Esophagus muscularis mucosa (tissue), 4 donors: Measurements from ENCODE around the gene KCNAB1. TPM values are rescaled to one million over a fixed set of nuclear protein-coding genes. Genes with fewer than 3 reads are reported as not detected.

ENCODE experiments used
- DNase-seq: peaks from one replicate; pipeline ENCODE4 v3.0.0-alpha.2; 2017; ENCODE audit errors: extremely low spot score
- H3K27ac ChIP-seq, 4 donors: fragments of 200-600 bp; sonication (generic); replicated peaks in 1 of 4; 1 replicate in 3 of 4; 2 replicates in 1 of 4; pipeline ENCODE4 v1.5.1; 2016 to 2019; ENCODE audit warnings: mild to moderate bottlenecking in 1 of 4
- H3K27me3 ChIP-seq, 4 donors: fragments of 200-600 bp; sonication (generic); one replicate each; pipeline versions ENCODE4 v1.5.1 to v1.6.0; 2016 to 2019
- H3K36me3 ChIP-seq, 4 donors: fragments of 200-600 bp; sonication (generic); one replicate each; pipeline ENCODE4 v1.5.1; 2016 to 2019
- H3K4me1 ChIP-seq, 4 donors: fragments of 200-600 bp; sonication (generic); one replicate each; pipeline ENCODE4 v1.5.1; 2016 to 2019
- H3K4me3 ChIP-seq, 4 donors: fragments of 200-600 bp; sonication (generic); 1 replicate in 2 of 4; 2 replicates in 2 of 4; pipeline ENCODE4 v1.5.1; 2016 to 2019; ENCODE audit warnings: mild to moderate bottlenecking in 4 of 4, moderate library complexity in 1 of 4
- H3K9me3 ChIP-seq, 4 donors: fragments of 200-600 bp; sonication (generic); 1 replicate in 3 of 4; 2 replicates in 1 of 4; pipeline ENCODE4 v1.5.1; 2016 to 2019
- CTCF ChIP-seq, 3 experiments: fragments of 200-600 bp in 2 of 3; fragments of 450-650 bp in 1 of 3; sonication (generic) in 2 of 3; IDR thresholded peaks; one replicate each; pipeline ENCODE4 v1.5.1; 2017 to 2019; ENCODE audit warnings: antibody characterized with exemption in 3 of 3, mild to moderate bottlenecking in 2 of 3, moderate library complexity in 1 of 3
- EP300 ChIP-seq: sonication (generic); formaldehyde crosslinking; IDR thresholded peaks from one replicate; pipeline ENCODE4 v1.6.1; 2017; ENCODE audit warnings: antibody characterized with exemption
- POLR2A ChIP-seq: fragments of 450-650 bp; IDR thresholded peaks from one replicate; pipeline ENCODE4 v1.6.1; 2017; ENCODE audit warnings: antibody characterized with exemption, moderate library complexity, mild to moderate bottlenecking, low read depth
- POLR2AphosphoS5 ChIP-seq, 2 donors: sonication (generic); formaldehyde crosslinking; IDR thresholded peaks; one replicate each; pipeline ENCODE4 v1.6.1; 2017; ENCODE audit warnings: antibody characterized with exemption in 2 of 2
- WGBS: methylation state at CpG from one replicate; pipeline ENCODE4 v1.1.5; 2018; 5-methylcytosine and 5-hydroxymethylcytosine counted together
- intact Hi-C: fragments of 100-400 bp; cut with DNase I; formaldehyde crosslinking; loops from one replicate; pipeline ENCODE4 v1.15.1; 2023
- total RNA-seq, 4 donors: library from RNA; depleted of rRNA; stranded (reverse); fragments of >200 nt; gene quantifications; one replicate each; pipeline versions ENCODE4 v1.1.0 to v1.2.1, GENCODE V29; 2016

Gene KCNAB1
- total RNA-seq, 4 donors from 2014 or later, result 0.83 to 5.9 (median 2.3) TPM

- Histone ChIP-seq H3K4me1 (peaks cover 0 to 15% (median 8%) of the 10 kb centered on the region in 4 donors), H3K36me3 (no peaks in the 10 kb centered on the region), H3K27ac (peak overlapping the region in 1 of 4 donors; percentile 11), H3K4me3 (no peak overlapping the region), H3K27me3 (no peaks in the 10 kb centered on the region), H3K9me3 (no peaks in the 10 kb centered on the region)
- whole genome bisulfite sequencing, result 64% methylated on average over 5 of the region's 5 CpGs
- intact Hi-C loops, result no loop called here
- no peak for DNase-seq
- no peak for TF ChIP-seq CTCF (IDR thresholded peaks at IDR 0.05)
- TF ChIP-seq EP300, result no peak
- no peak for TF ChIP-seq POLR2AphosphoS5 (IDR thresholded peaks at IDR 0.05)
- TF ChIP-seq POLR2A, result no peak
Observed at GRCh38 chr3:156171281-156172267, 51.2 kb downstream of the KCNAB1 start.

DNA sequence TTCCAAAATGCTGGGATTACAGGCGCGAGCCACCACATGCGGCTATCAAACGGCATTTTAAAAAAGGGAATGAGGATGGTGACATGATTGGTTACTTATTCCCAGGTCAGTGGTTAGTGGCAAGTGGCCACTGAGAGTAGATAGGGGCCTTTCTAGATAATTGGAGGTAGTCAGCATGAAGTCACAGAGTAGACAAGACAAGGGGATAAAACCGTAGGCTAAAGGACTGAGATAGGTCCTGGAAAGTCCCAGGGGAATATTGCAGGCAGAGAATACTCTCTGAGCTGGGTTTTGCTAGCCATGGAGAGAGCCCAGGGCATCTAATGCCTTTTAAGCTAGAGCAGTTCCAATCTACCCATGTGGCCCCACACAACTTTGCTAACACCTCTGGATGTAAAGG lies 52.2 kb downstream of the KCNAB1 start:
- no peak for DNase-seq
- 97% methylated on average over 5 of the region's 5 CpGs for whole genome bisulfite sequencing
- Histone ChIP-seq H3K27me3 (no peaks in the 10 kb centered on the region), H3K4me1 (peaks cover 0 to 15% (median 8%) of the 10 kb centered on the region in 4 donors), H3K4me3 (no peak overlapping the region), H3K36me3 (no peaks in the 10 kb centered on the region), H3K9me3 (no peaks in the 10 kb centered on the region), H3K27ac (no peak overlapping the region)
- no peak for TF ChIP-seq POLR2AphosphoS5 (IDR thresholded peaks at IDR 0.05)
- no peak for TF ChIP-seq EP300
- TF ChIP-seq POLR2A, result no peak
- intact Hi-C loops, result no loop called here

GRCh38 chr3:156174229-156174847 lies 54.0 kb downstream of the KCNAB1 start:
- Histone ChIP-seq H3K36me3 (no peaks in the 10 kb centered on the region), H3K9me3 (no peaks in the 10 kb centered on the region), H3K4me3 (no peak overlapping the region), H3K27ac (no peak overlapping the region), H3K27me3 (no peaks in the 10 kb centered on the region), H3K4me1 (peaks cover 0 to 15% (median 8%) of the 10 kb centered on the region in 4 donors)
- WGBS, result 89% methylated on average over 4 of the region's 4 CpGs
- intact Hi-C loops, result no loop called here
- DNase-seq, result peak; percentile 62
- no peak for TF ChIP-seq EP300
- peak in 2 of 3 experiments; percentile 34 to 46 for TF ChIP-seq CTCF (IDR thresholded peaks at IDR 0.05)

GRCh38 chr3:156175570-156175969 lies 55.2 kb downstream of the KCNAB1 start:
- no peaks in the 10 kb centered on the region for H3K27me3 ChIP-seq
- intact Hi-C loops, result no loop called here
- DNase-seq, result peak; percentile 64
- no peaks in the 10 kb centered on the region for H3K9me3 ChIP-seq
- no peaks in the 10 kb centered on the region for H3K36me3 ChIP-seq
- no peak for TF ChIP-seq EP300
- TF ChIP-seq POLR2A, result no peak
- TF ChIP-seq POLR2AphosphoS5 (IDR thresholded peaks at IDR 0.05), result no peak
- no peak for TF ChIP-seq CTCF (IDR thresholded peaks at IDR 0.05)
- no peak overlapping the region for H3K27ac ChIP-seq
- 85% methylated on average over 7 of the region's 7 CpGs for WGBS
- no peak overlapping the region for H3K4me3 ChIP-seq
- peaks cover 0 to 15% (median 8%) of the 10 kb centered on the region in 4 donors for H3K4me1 ChIP-seq

GRCh38 chr3:156176048-156176447 lies 55.7 kb downstream of the KCNAB1 start:
- peak; percentile 5 for DNase-seq
- intact Hi-C loops, result no loop called here
- WGBS, result 82% methylated on average over 2 of the region's 2 CpGs

More at GRCh38 chr3:156176048-156176447, 55.7 kb downstream of the KCNAB1 start:
- no peaks in the 10 kb centered on the region for H3K27me3 ChIP-seq
- H3K9me3 ChIP-seq, result no peaks in the 10 kb centered on the region
- TF ChIP-seq EP300 (no peak), POLR2A (no peak), POLR2AphosphoS5 (IDR thresholded peaks at IDR 0.05) (no peak), CTCF (IDR thresholded peaks at IDR 0.05) (no peak)
- no peaks in the 10 kb centered on the region for H3K36me3 ChIP-seq
- H3K4me3 ChIP-seq, result no peak overlapping the region
- H3K27ac ChIP-seq, result no peak overlapping the region
- peaks cover 0 to 15% (median 8%) of the 10 kb centered on the region in 4 donors for H3K4me1 ChIP-seq
